MM.1S (cell line): ENCODE measurements around the gene GPR75.

Source experiments
- DNase-seq: peaks from one replicate; pipeline ENCODE4 v3.0.0-alpha.2; 2015
- H2AFZ ChIP-seq: fragments of 300-600 bp; sonication (generic); 2 replicates; pipeline ENCODE4 v1.6.0; 2016; ENCODE audit warnings: antibody characterized with exemption, low read length
- H3F3A ChIP-seq: fragments of 300-600 bp; sonication (generic); 2 replicates; pipeline ENCODE4 v1.6.1; 2016; ENCODE audit warnings: mild to moderate bottlenecking, antibody characterized with exemption, low read length, moderate library complexity, mixed read lengths; ENCODE audit not compliant: insufficient read depth
- H3K27ac ChIP-seq: fragments of 300-600 bp; sonication (generic); 2 replicates; pipeline ENCODE4 v1.5.1; 2016; ENCODE audit warnings: mild to moderate bottlenecking, low read length
- H3K27me3 ChIP-seq: fragments of 300-600 bp; sonication (generic); replicated peaks from 2 replicates; pipeline ENCODE4 v1.6.0; 2016; ENCODE audit warnings: low read length; ENCODE audit not compliant: insufficient read depth
- H3K36me3 ChIP-seq: fragments of 300-600 bp; sonication (generic); replicated peaks from 2 replicates; pipeline ENCODE4 v1.6.1; 2016; ENCODE audit warnings: mild to moderate bottlenecking, low read length, mixed read lengths; ENCODE audit not compliant: insufficient read depth
- H3K4me1 ChIP-seq: fragments of 300-600 bp; sonication (generic); 2 replicates; pipeline ENCODE4 v1.6.1; 2016; ENCODE audit warnings: low read length, mixed read lengths
- H3K4me2 ChIP-seq: fragments of 300-600 bp; sonication (generic); 2 replicates; pipeline ENCODE4 v1.6.0; 2016; ENCODE audit warnings: low read depth, low read length
- H3K4me3 ChIP-seq: fragments of 300-600 bp; sonication (generic); 2 replicates; pipeline ENCODE4 v1.5.1; 2016; ENCODE audit warnings: low read length, mixed read lengths
- H3K79me2 ChIP-seq: fragments of 300-600 bp; sonication (generic); 2 replicates; pipeline ENCODE4 v1.6.1; 2016; ENCODE audit warnings: mixed run types, low read length, mixed read lengths
- H3K9ac ChIP-seq: fragments of 300-600 bp; sonication (generic); 2 replicates; pipeline ENCODE4 v1.6.1; 2016; ENCODE audit warnings: low read length, mixed read lengths
- H3K9me2 ChIP-seq: fragments of 300-600 bp; sonication (generic); replicated peaks from 2 replicates; pipeline ENCODE4 v1.6.1; 2016; ENCODE audit warnings: mild to moderate bottlenecking, low read length, mixed read lengths; ENCODE audit not compliant: insufficient read depth
- H3K9me3 ChIP-seq: fragments of 300-600 bp; sonication (generic); replicated peaks from 2 replicates; pipeline ENCODE4 v1.6.1; 2016; ENCODE audit warnings: mild to moderate bottlenecking, low read length, mixed read lengths; ENCODE audit not compliant: insufficient read depth
- H4K20me1 ChIP-seq: fragments of 300-600 bp; sonication (generic); 2 replicates; pipeline ENCODE4 v1.6.1; 2016; ENCODE audit warnings: mild to moderate bottlenecking, low read length, moderate library complexity, mixed read lengths; ENCODE audit not compliant: insufficient read depth
- EZH2 ChIP-seq: fragments of 300-600 bp; sonication (generic); optimal IDR thresholded peaks from 2 replicates; pipeline ENCODE3; 2017; ENCODE audit warnings: low read depth, mild to moderate bottlenecking, antibody characterized with exemption, low read length, mixed read lengths
- EZH2phosphoT487 ChIP-seq: fragments of 300-600 bp; sonication (generic); IDR thresholded peaks from 2 replicates; pipeline ENCODE4 v1.6.1; 2018; ENCODE audit warnings: antibody characterized with exemption, low read length
- TF ChIP-seq, protein P1 (sequence below): fragments of 300-600 bp; sonication (generic); IDR thresholded peaks from 2 replicates; pipeline ENCODE4 v1.5.1; 2016; ENCODE audit warnings: antibody characterized with exemption, low read length, mixed read lengths

GPR75 gene

DNA sequence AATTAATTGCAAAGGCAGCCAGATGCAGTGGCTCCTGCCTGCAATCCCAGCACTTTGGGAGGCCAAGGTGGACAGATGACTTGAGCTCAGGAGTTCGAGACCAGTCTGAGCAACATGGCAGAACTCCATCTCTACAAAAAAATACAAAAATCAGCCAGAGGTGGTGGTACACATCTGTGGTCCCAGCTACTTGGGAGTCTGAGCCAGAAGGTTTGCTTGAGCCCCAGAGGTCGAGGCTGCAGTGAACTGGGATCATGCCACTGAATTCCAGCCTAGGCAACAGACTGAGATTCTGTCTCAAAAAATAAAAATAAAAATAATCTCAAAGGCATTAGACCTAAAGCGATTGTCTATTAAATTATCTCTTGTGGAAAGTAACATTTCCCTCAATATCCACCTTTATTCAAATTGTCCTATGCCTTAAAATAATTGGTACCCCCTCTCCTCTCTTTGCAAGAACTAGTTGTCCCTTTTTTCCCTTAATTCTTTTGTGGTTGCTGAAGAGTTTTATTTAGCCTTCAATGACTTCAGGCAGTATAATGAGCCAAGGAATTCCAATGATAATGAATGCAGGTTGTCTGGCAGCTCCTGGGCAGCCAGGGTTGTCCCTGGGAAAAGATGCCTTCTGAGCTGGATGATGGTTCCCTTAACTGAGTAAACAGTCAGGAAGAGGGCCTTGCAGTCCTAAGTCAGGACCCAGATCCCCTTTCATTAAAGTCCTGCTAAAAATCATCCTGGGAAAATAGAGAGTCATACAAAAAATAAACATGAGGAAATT is 32.2 kb downstream of the GPR75 start:
- Histone ChIP-seq H3K36me3 (no peaks in the 10 kb centered on the region), H3K4me3 (no peak overlapping the region), H3K27ac (no peak overlapping the region), H3K4me2 (no peak overlapping the region), H3K9ac (no peak overlapping the region), H4K20me1 (no peaks in the 10 kb centered on the region), H3K9me3 (no peaks in the 10 kb centered on the region), H3K9me2 (no peaks in the 10 kb centered on the region), H2AFZ (no peak overlapping the region), H3K27me3 (no peaks in the 10 kb centered on the region), H3F3A (no peaks in the 10 kb centered on the region), H3K79me2 (no peaks in the 10 kb centered on the region), H3K4me1 (no peaks in the 10 kb centered on the region)
- DNase-seq, result no peak
- TF ChIP-seq EZH2 (no peak), EZH2phosphoT487 (no peak)
- TF ChIP-seq, protein P1, sequence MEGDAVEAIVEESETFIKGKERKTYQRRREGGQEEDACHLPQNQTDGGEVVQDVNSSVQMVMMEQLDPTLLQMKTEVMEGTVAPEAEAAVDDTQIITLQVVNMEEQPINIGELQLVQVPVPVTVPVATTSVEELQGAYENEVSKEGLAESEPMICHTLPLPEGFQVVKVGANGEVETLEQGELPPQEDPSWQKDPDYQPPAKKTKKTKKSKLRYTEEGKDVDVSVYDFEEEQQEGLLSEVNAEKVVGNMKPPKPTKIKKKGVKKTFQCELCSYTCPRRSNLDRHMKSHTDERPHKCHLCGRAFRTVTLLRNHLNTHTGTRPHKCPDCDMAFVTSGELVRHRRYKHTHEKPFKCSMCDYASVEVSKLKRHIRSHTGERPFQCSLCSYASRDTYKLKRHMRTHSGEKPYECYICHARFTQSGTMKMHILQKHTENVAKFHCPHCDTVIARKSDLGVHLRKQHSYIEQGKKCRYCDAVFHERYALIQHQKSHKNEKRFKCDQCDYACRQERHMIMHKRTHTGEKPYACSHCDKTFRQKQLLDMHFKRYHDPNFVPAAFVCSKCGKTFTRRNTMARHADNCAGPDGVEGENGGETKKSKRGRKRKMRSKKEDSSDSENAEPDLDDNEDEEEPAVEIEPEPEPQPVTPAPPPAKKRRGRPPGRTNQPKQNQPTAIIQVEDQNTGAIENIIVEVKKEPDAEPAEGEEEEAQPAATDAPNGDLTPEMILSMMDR, result no peak

DNA sequence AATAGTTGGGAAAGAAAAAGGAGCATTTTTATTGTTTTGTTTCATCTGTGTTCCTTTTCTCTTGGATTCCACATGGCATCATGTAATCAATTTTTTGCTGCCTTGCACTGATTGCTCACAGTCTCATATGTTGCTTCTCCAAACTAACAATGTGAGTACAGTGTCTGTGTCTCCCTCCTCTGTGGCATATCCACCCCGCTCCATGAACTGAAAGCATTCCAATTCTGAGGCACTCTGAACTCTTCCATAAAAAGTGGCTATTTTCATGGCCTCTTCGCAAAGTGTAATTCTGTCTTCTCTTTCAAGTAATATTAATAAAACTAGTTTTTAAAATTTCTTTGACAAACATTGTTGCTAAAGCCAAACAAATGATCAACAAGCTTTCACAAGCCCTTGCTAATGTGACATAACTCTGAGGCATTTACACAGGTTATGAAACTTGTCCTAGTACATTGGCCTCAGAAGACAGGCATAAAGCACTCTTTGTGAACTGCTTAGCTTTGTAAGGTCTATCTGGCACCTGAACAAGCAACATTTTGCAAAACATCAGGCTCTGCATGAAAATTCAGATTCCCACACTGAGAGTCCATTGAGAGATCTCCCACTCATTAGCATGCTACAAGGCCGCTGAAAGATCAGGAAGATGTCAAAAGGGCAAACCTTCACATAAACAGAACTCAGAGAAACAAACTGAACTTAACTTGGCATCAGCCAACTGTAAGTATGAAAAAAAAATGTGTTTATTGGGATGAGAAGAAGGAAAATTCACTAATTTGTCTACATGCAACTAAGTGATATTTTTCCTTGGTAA is 33.0 kb downstream of the GPR75 start:
- Histone ChIP-seq H3F3A (no peaks in the 10 kb centered on the region), H3K36me3 (no peaks in the 10 kb centered on the region), H2AFZ (no peak overlapping the region), H3K27me3 (no peaks in the 10 kb centered on the region), H3K4me2 (no peak overlapping the region), H3K4me3 (no peak overlapping the region), H3K9me2 (no peaks in the 10 kb centered on the region), H3K9ac (no peak overlapping the region), H3K9me3 (no peaks in the 10 kb centered on the region), H3K79me2 (no peaks in the 10 kb centered on the region), H4K20me1 (no peaks in the 10 kb centered on the region), H3K27ac (no peak overlapping the region), H3K4me1 (no peaks in the 10 kb centered on the region)
- TF ChIP-seq EZH2phosphoT487 (no peak), EZH2 (no peak)
- TF ChIP-seq, protein P1, result no peak
- DNase-seq, result no peak

DNA sequence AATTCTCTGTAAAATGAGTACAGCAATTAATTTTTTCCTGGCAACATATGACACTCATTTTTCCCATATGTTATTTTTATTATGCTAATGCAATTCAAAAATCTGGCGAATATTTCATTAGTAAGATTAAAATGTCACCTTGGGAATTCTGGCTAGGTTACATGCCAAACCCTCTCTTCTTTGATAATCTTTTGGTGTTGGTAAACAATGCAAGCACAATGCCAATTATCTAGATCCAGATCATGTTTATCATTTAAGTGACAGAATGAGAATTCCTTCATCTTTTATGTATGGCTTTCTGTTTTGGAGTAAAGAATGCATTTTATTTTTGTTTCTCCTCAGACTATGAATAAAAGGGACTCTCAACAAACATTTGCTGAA is 33.7 kb downstream of the GPR75 start:
- Histone ChIP-seq H3K9me2 (no peaks in the 10 kb centered on the region), H4K20me1 (no peaks in the 10 kb centered on the region), H3K4me1 (no peaks in the 10 kb centered on the region), H3K27ac (no peak overlapping the region), H3K9ac (no peak overlapping the region), H3K36me3 (no peaks in the 10 kb centered on the region), H3F3A (no peaks in the 10 kb centered on the region), H3K27me3 (no peaks in the 10 kb centered on the region), H3K4me2 (no peak overlapping the region), H3K79me2 (no peaks in the 10 kb centered on the region), H3K4me3 (no peak overlapping the region), H3K9me3 (no peaks in the 10 kb centered on the region), H2AFZ (no peak overlapping the region)
- TF ChIP-seq EZH2phosphoT487, result no peak
- no peak for TF ChIP-seq EZH2
- TF ChIP-seq, protein P1, result no peak
- no peak for DNase-seq
